Astrocyte of the spinal cord (primary cell): Measurements from ENCODE around the gene PADI4.

Experiments used
- DNase-seq: peaks from one replicate; pipeline ENCODE4 v3.0.0; 2011; ENCODE audit warnings: low read depth, low spot score
- H3K4me3 ChIP-seq: 2 replicates; pipeline ENCODE4 v1.5.1; 2011; ENCODE audit warnings: low read depth, mild to moderate bottlenecking, low read length, moderate library complexity
- in situ Hi-C: cut with HindIII; loops from 2 replicates; pipeline ENCODE4 v1.10.0; 2017; ENCODE audit warnings: low sequenced_read_pairs
- TF ChIP-seq, protein P1 (sequence below): IDR thresholded peaks from 2 replicates; pipeline ENCODE4 v1.5.1; 2012; ENCODE audit warnings: low read depth, mild to moderate bottlenecking, low read length, inconsistent platforms

The PADI4 gene

DNA sequence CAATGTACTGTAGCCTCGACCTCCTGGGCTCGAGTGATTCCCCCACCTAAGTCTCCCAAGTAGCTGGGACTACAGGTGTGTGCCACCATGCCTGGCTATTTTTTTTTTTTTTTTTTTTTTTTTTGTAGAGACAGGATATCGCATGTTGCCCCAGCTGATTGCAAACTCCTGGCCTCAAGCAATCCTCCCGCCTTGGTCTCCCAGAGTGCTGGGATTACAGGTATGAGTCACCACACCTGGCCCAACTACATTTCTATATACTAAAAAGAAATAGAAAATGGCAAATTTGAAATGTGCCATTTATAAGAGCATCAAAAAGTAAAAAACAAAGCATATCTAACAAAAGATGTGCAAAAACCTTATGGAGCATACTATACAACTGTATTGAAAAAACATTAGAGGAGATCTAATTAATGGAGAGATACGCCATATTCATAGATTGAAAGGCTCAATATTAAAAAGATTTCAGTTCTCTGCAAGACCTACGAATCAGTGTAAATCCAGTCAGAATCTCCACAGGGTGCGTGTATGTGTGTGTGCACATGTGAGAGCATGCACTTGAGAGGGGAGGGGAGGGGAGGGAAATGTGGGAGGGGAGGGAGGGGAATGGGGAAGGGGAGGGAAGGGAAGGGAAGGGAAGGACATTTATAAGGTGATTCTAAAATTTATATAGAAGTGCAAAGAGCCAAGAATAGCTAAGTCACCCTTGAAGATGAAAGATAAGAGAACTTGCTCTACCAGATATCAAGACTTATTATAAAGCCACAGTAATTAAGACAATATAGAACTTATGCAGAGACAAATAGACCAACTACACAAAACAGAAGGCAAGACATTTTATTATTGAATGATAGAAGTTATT lies 15.5 kb upstream of the PADI4 start:
- TF ChIP-seq, protein P1, sequence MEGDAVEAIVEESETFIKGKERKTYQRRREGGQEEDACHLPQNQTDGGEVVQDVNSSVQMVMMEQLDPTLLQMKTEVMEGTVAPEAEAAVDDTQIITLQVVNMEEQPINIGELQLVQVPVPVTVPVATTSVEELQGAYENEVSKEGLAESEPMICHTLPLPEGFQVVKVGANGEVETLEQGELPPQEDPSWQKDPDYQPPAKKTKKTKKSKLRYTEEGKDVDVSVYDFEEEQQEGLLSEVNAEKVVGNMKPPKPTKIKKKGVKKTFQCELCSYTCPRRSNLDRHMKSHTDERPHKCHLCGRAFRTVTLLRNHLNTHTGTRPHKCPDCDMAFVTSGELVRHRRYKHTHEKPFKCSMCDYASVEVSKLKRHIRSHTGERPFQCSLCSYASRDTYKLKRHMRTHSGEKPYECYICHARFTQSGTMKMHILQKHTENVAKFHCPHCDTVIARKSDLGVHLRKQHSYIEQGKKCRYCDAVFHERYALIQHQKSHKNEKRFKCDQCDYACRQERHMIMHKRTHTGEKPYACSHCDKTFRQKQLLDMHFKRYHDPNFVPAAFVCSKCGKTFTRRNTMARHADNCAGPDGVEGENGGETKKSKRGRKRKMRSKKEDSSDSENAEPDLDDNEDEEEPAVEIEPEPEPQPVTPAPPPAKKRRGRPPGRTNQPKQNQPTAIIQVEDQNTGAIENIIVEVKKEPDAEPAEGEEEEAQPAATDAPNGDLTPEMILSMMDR: no peak
- H3K4me3 ChIP-seq: no peak overlapping the region
- DNase-seq: no peak
- in situ Hi-C loops: no loop called here

DNA sequence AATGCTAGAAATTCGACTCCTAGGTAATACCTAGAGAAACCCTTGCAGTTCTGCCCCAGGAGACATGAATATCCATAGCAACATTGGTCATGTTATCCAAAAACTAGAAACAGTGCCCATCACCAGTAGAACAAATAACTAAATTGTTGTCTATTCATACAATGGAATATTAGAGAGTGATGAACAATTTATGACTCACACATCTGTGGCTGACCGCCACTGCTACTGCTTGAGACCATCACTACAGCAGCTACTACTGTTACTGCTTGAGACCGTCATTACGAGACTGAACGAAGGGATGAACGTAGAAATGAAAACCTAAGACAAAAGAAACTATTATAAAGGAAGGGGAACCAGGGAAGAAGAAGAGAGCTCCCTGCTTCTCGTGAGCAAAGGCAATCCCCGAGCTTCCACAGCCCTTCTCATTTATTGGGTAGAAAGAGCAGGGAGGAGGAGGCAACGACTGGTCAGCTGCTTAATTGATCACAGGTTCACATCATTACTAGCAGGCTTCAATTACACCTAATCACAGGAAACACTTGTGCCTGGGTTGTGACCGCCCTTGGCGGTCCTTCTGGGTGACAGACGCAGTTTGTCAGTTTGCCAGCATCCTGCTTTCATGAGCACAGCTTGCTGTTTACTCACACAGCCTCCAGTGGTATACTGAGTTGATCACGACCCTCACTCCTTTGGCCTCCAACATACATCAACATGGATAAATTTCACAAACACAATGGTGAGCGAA lies 14.1 kb upstream of the PADI4 start:
- no peak overlapping the region for H3K4me3 ChIP-seq
- TF ChIP-seq, protein P1: no peak
- no peak for DNase-seq
- in situ Hi-C loops: no loop called here

DNA sequence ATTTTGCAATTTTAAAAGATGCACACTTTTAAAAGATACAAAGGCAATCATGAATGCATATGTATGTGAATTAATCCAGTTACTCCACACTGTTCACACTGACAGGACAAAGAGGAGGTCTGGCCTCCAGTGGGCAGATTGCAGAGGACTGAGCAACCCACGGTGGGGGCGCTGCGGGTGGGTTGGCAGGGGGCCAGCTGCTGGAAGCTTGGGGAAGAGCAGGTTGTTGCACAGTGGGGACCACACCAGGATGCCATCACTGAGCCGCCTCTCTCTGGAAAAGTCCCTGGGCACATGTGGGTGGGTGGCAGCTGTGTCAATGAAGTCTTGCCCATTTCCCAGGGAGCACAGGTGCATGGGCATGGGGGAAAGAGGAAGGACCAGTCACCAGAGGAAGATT lies 12.7 kb upstream of the PADI4 start:
- in situ Hi-C loops: no loop called here
- H3K4me3 ChIP-seq: no peak overlapping the region
- TF ChIP-seq, protein P1: no peak
- DNase-seq: no peak

DNA sequence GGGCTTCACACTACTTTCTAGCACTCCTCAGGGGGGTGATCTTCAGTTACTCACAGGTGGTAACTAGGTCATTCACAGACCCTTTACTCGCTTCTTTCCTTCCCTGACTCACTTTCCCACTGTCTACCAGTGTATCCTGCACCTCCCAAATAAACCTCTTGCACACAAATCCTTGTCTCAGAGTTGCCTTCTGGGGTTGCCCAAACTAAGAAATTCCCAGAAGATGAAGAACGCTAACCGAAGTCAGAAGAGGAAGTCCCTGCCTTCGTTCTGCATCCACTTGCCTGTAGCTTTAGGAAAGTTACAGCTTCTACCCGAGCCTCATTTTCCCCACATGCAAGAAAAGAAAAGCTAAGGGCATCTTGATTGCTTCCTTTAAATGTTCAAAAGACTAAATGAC lies 11.9 kb upstream of the PADI4 start:
- TF ChIP-seq, protein P1: no peak
- no peak for DNase-seq
- in situ Hi-C loops: no loop called here
- H3K4me3 ChIP-seq: no peak overlapping the region

DNA sequence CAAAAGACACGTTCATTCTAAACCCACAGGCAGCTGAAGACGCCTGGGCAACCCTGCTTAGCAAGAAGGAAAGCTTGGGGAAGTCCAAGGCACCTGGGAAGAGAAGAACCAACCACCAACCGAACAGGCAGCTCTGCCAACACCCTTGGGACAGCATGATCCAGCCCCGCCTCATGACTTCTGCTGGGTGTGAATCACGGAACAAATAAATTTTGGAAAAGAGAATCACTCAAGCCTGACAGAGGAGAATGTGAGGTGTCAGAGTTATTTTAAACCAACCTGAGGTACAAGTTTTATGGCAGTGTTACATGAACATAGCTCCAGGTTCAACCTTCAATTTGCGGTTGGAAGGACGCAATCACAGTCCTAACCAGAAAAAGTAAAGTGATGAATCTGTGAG lies 10.0 kb upstream of the PADI4 start:
- DNase-seq: no peak
- no peak overlapping the region for H3K4me3 ChIP-seq
- in situ Hi-C loops: no loop called here
- TF ChIP-seq, protein P1: no peak

DNA sequence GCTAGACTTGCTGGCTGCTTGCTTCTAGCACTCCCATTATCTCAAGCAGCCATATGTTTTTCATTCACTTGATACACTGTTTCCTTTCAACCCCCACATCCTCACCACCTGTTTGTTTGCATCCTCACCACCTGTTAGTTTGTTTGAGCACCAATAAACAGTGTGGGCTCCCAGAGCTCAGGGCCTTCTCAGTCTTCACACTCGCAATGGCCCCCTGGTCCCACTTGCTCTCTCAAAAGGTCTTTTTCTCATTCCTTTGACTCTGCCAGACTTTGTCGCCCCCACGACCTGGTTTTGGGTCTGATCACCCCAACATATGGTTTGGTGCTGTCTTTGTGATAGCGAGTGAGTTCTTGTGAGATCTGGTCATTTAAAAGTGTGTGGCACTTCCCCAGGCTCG lies 6.2 kb upstream of the PADI4 start:
- no peak for DNase-seq
- TF ChIP-seq, protein P1: no peak
- in situ Hi-C loops: no loop called here
- no peak overlapping the region for H3K4me3 ChIP-seq
